ENCODE data around the gene WDFY2.

WDFY2 gene

GRCh38 chr13:51603716-51604115, 19.5 kb downstream of the WDFY2 start:
- DNase-seq = no peak

DNA sequence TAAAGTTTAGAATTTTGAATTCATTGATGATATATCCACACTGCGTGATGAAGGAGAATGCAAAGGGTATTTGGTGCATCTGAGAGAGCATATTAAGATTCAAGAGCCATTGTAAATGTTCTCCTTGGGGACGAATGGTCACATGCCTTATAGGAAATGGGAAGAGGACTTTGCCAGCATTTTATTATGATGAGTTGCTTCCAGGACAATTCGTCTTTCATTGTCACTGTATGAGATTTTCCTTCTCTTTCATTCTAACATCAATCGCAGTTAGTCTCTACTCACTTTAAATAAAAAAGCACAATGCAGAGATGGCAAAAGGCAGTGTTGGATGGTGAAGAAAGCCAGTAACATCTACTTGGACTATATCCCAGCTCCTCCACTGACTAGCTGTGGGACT, 21.4 kb downstream of the WDFY2 start:
- DNase-seq = no peak

- no peak for DNase-seq
These were observed 22.9 kb downstream of the WDFY2 start for GRCh38 chr13:51607165-51607564.

- no peak for DNase-seq
These were observed 24.7 kb downstream of the WDFY2 start for GRCh38 chr13:51608857-51609406.

- DNase-seq = no peak
These were observed 28.6 kb downstream of the WDFY2 start for GRCh38 chr13:51612867-51613266.

DNA sequence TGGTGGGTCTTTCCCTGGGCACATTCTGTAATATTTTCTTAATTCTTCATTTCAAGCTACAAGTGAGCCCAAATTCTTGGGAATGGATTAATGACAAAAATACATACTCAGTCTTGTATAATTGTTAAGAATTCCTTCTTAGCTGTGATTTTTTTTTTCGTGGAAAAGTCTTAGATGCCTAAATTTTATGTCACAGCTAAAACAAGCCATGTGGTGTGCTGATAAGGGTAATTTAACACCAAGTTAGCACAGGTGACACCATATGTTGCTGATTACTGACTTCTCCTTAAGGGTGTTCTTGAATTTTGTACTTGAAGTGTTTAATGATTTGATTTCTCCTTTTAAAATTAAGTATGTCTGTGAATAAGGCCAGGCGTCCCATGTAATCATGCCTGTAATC, 29.3 kb downstream of the WDFY2 start:
- DNase-seq = no peak

GRCh38 chr13:51614350-51614786, 30.1 kb downstream of the WDFY2 start:
- no peak for DNase-seq

- no peak for DNase-seq
These were observed 34.4 kb downstream of the WDFY2 start for GRCh38 chr13:51618626-51619025.

DNA sequence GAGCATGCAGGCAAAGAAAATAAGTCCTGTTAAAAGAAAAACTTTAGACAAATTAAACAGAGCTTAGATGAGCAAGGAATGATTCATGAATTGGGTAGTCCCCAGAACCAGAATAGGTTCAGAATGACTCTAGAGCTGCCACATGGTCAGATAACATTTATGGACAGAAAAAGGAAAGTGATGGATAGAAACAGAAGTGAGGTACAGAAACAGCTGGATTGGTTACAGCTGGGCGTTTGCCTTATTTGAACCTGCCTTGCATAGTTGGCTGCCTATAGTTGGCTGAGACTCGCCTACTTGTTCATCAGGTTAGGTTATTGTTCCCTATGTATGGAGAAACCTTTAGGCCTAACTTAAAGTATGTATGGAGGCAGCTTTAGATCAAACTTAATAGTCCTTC, 35.4 kb downstream of the WDFY2 start:
- no peak for DNase-seq

- no peak for DNase-seq
These were observed 36.1 kb downstream of the WDFY2 start for GRCh38 chr13:51620165-51620983.

DNA sequence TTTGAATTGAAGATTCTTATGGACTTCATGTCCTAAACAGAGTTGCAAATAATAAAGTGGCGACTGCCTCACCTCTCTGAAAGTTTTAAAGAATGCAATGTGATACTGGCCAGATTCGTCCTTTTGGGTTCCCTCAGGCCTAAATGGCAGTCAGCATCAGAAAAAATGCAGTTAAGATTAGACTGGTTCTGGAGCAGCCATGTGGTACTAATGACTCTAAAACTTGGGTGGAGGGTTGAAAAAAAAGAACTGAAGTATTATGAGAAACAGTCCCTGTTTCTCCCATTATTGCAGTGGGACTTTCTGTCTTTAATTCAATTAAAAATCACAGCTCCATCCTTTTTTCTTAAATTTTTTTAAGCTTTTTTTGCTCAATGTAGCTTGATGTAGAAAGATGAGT, 37.3 kb downstream of the WDFY2 start:
- no peak for DNase-seq

GRCh38 chr13:51623473-51623872, 39.2 kb downstream of the WDFY2 start:
- no peak for DNase-seq

GRCh38 chr13:51624207-51624606, 39.9 kb downstream of the WDFY2 start:
- no peak for DNase-seq

DNA sequence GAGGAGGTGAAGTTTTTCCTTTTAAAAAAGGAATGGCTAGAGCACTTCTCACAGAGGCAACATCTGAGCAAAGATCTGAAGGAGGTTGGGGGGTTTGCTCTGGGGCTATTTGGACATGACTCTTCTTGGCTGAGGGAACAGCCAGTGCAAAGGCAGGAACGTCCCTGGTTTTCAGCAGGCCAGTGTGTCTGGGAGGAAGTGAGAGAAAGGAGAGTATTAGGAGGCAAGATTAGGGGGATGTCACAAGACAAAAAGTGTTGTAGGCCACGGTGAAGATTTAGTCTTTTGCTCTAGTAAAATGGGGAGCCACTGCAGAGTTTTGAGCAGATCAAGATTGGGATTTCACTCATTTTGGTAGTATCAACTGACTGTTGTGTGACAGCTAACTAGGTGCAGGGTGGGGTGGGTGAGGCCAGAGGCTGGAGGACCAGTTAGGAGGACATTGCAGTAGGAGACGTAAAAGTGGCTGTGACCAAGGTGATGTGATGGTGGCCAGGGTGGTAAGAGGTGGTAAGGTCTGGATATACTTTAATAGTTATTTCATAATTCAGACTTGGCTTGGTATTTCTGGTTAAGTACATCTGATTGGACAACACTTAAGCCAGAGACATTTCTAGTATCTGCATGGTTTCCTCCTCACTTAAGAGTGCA, 40.6 kb downstream of the WDFY2 start:
- no peak for DNase-seq

DNA sequence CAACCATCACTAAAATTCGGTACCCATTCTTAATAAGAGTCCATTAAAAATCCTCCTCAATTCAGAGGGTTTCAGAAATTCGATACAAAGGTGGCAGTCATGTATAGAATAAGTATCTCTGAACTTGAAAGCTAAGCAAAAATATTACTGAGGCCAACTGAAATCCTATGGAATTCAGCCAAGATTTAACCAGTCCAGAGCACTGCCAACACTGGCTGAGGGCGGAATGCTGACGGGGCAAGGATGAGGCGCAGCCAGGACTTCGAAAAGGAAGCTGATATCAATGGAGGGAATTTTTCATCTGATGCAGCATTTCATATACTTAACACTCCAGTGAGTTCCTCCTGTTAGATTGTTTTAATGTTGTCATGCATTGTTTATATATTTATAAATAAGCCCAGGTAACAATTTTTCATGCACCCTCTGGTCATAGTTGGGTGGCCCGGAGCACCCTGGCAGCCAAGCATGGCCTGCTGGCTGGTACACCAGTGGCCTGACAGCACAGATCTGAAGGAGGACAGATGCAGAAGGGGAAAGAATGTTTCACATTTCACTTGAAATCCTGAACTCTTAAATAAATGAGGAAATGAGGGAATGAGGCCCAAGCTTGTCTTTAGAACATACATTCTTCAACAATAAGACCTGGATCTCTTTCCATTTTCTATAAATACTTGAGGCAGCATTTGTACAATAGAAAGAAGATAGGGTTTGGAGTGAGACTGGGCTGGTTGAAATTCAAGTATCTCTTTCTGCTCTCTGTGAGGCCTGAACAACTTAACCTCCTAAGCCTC, 41.5 kb downstream of the WDFY2 start:
- no peak for DNase-seq

- no peak for DNase-seq
These were observed 42.5 kb downstream of the WDFY2 start for GRCh38 chr13:51626749-51627148.

DNA sequence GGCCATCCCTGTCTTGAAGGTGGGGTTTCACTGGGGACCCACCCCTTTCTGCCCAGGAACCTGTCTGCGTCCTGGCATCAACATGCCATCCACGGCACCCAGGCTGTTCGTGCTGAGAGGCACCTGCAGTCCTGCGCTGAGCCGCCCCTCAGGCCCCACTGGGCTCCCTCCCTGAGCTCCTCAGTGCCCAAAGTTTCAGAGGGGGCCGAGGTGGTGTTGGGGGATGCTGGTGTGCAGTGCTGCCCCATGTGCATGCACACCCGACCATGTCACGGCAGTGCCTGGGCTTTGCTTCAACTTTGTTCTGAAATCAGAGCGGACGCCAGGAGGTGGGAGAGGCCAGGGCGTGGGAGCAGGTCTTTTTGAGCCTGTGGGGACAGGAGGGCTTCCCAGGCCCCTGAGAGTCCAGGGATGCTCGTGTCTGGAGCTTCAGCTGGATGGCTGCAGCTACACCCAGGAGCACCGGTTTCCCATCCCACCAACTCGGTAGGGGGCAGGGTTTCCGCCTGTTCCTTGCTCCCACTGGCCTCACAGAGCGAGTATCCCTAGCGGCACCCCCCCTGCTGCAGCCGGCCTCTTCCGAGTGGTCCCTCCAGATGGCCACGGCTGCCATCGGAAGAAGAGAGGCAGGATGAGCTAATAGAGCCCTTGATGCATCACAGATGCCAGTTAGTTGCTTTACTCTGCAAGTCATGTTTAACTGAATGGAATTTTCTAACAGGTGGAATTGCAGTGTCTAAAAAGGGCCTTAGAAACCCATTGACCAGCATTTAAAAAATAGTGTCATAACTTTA, 44.0 kb downstream of the WDFY2 start:
- DNase-seq = no peak

GRCh38 chr13:51629491-51630287, 45.4 kb downstream of the WDFY2 start:
- no peak for DNase-seq

- no peak for DNase-seq
These were observed 46.0 kb downstream of the WDFY2 start for GRCh38 chr13:51630288-51630615.

- DNase-seq = no peak
These were observed 48.5 kb downstream of the WDFY2 start for GRCh38 chr13:51632591-51633362.
